Ascending aorta (tissue), 2 donors: ENCODE measurements around the gene BBS7. TPM values are rescaled to one million over a fixed set of nuclear protein-coding genes. Genes with fewer than 3 reads are reported as not detected.

Source experiments
- DNase-seq, 2 donors: peaks; one replicate each; pipeline ENCODE4 v3.0.0-alpha.2; 2019; ENCODE audit warnings: low spot score in 2 of 2
- H3K27ac ChIP-seq, 2 donors: fragments of 200-600 bp; sonication (generic); one replicate each; pipeline ENCODE4 v1.5.1; 2016 to 2017; ENCODE audit warnings: mild to moderate bottlenecking in 1 of 2
- H3K27me3 ChIP-seq: fragments of 200-600 bp; sonication (generic); one replicate; pipeline ENCODE4 v1.5.1; 2017
- H3K36me3 ChIP-seq, 2 donors: fragments of 200-600 bp; sonication (generic); one replicate each; pipeline ENCODE4 v1.5.1; 2016
- H3K4me1 ChIP-seq, 2 donors: fragments of 200-600 bp; sonication (generic); one replicate each; pipeline ENCODE4 v1.5.1; 2016 to 2017; ENCODE audit warnings: mild to moderate bottlenecking in 1 of 2
- H3K4me3 ChIP-seq, 2 donors: fragments of 200-600 bp; sonication (generic); one replicate each; pipeline ENCODE4 v1.5.1; 2016 to 2017; ENCODE audit warnings: mild to moderate bottlenecking in 1 of 2
- H3K9me3 ChIP-seq, 2 donors: fragments of 200-600 bp; sonication (generic); one replicate each; pipeline ENCODE4 v1.5.1; 2016
- intact Hi-C: fragments of 100-400 bp; cut with DNase I; formaldehyde crosslinking; loops from one replicate; pipeline ENCODE4 v1.15.1; 2023
- total RNA-seq: library from RNA; depleted of rRNA; stranded (reverse); fragments of >200 nt; gene quantifications from one replicate; pipeline ENCODE4 v1.1.0, GENCODE V29; 2016
- TF ChIP-seq, protein P1 (sequence below), 3 experiments: fragments of 200-600 bp in 2 of 3; fragments of 450-650 bp in 1 of 3; sonication (generic) in 2 of 3; IDR thresholded peaks; one replicate each; pipeline ENCODE4 v1.5.1; 2016 to 2019; ENCODE audit warnings: antibody characterized with exemption in 3 of 3, mild to moderate bottlenecking in 1 of 3, moderate library complexity in 1 of 3

The BBS7 gene
- total RNA-seq: 5.6 TPM

- intact Hi-C loops: loop anchor here (2.0 to 5.0 kb wide), 4 partner anchors 47 to 282 kb away; partner anchors contain the start of genes ANXA5, BLTP1, CCNA2 and EXOSC9
- no peaks in the 10 kb centered on the region for H3K27me3 ChIP-seq
- H3K4me3 ChIP-seq: peak within 1 kb of the TSS; percentile 75 to 87
- TF ChIP-seq, protein P1, sequence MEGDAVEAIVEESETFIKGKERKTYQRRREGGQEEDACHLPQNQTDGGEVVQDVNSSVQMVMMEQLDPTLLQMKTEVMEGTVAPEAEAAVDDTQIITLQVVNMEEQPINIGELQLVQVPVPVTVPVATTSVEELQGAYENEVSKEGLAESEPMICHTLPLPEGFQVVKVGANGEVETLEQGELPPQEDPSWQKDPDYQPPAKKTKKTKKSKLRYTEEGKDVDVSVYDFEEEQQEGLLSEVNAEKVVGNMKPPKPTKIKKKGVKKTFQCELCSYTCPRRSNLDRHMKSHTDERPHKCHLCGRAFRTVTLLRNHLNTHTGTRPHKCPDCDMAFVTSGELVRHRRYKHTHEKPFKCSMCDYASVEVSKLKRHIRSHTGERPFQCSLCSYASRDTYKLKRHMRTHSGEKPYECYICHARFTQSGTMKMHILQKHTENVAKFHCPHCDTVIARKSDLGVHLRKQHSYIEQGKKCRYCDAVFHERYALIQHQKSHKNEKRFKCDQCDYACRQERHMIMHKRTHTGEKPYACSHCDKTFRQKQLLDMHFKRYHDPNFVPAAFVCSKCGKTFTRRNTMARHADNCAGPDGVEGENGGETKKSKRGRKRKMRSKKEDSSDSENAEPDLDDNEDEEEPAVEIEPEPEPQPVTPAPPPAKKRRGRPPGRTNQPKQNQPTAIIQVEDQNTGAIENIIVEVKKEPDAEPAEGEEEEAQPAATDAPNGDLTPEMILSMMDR (IDR thresholded peaks at IDR 0.05): no peak
- peaks cover 0 to 4% of the 10 kb centered on the region in 2 donors for H3K9me3 ChIP-seq
- peak within 1 kb of the TSS; percentile 91 to 93 for H3K27ac ChIP-seq
- peaks cover 5 to 18% of the 10 kb centered on the region in 2 donors for H3K36me3 ChIP-seq
- DNase-seq: peak; percentile 95 to 99
- H3K4me1 ChIP-seq: peaks cover 0 to 2% of the 10 kb centered on the region in 2 donors
Observed at GRCh38 chr4:121869841-121870822, at the start of gene BBS7. Gene BBS7 (minus strand): TSS chr4:121870474. CDS start chr4:121870313, 161 bp downstream.

- H3K27me3 ChIP-seq: no peaks in the 10 kb centered on the region
- TF ChIP-seq, protein P1 (IDR thresholded peaks at IDR 0.05): no peak
- intact Hi-C loops: no loop called here
- no peaks in the 10 kb centered on the region for H3K9me3 ChIP-seq
- no peak overlapping the region for H3K27ac ChIP-seq
- DNase-seq: no peak
- no peaks in the 10 kb centered on the region for H3K4me1 ChIP-seq
- no peak overlapping the region for H3K4me3 ChIP-seq
- no peaks in the 10 kb centered on the region for H3K36me3 ChIP-seq
Observed at GRCh38 chr4:121913667-121914066, 43.4 kb upstream of the BBS7 start.

- intact Hi-C loops: no loop called here
- no peaks in the 10 kb centered on the region for H3K36me3 ChIP-seq
- no peaks in the 10 kb centered on the region for H3K4me1 ChIP-seq
- TF ChIP-seq, protein P1 (IDR thresholded peaks at IDR 0.05): no peak
- H3K9me3 ChIP-seq: no peaks in the 10 kb centered on the region
- H3K27me3 ChIP-seq: no peaks in the 10 kb centered on the region
- no peak for DNase-seq
- H3K4me3 ChIP-seq: no peak overlapping the region
- H3K27ac ChIP-seq: no peak overlapping the region
Observed at GRCh38 chr4:121908346-121908745, 38.1 kb upstream of the BBS7 start.

GRCh38 chr4:121900132-121900983 is 30.1 kb upstream of the BBS7 start:
- TF ChIP-seq, protein P1 (IDR thresholded peaks at IDR 0.05): peak; percentile 38 to 65 (median 46)
- H3K4me1 ChIP-seq: no peaks in the 10 kb centered on the region
- no peak for DNase-seq
- no peaks in the 10 kb centered on the region for H3K9me3 ChIP-seq
- H3K27me3 ChIP-seq: no peaks in the 10 kb centered on the region
- no peak overlapping the region for H3K4me3 ChIP-seq
- intact Hi-C loops: no loop called here
- no peak overlapping the region for H3K27ac ChIP-seq
- H3K36me3 ChIP-seq: no peaks in the 10 kb centered on the region

- H3K27me3 ChIP-seq: no peaks in the 10 kb centered on the region
- H3K4me1 ChIP-seq: no peaks in the 10 kb centered on the region
- H3K4me3 ChIP-seq: no peak overlapping the region
- TF ChIP-seq, protein P1 (IDR thresholded peaks at IDR 0.05): no peak
- H3K27ac ChIP-seq: no peak overlapping the region
- intact Hi-C loops: no loop called here
- H3K9me3 ChIP-seq: no peaks in the 10 kb centered on the region
- no peak for DNase-seq
- H3K36me3 ChIP-seq: no peaks in the 10 kb centered on the region
Observed at GRCh38 chr4:121898150-121898549, 27.9 kb upstream of the BBS7 start.
